ENCODE measurements around the gene MVB12B.

- TF ChIP-seq CTCF (IDR thresholded peaks at IDR 0.05; ENCODE audit: poor library complexity, severe bottlenecking) (no peak), REST (IDR thresholded peaks at IDR 0.05; ENCODE audit: borderline replicate concordance) (no peak), POLR2AphosphoS5 (IDR thresholded peaks at IDR 0.05) (no peak), EZH2 (IDR thresholded peaks at IDR 0.05; ENCODE audit: borderline replicate concordance, insufficient read depth, low read length, poor library complexity, severe bottlenecking) (no peak), TAF1 (IDR thresholded peaks at IDR 0.05; ENCODE audit: low read depth) (no peak), RAD21 (conservative IDR thresholded peaks at IDR 0.05) (no peak), EP300 (conservative IDR thresholded peaks at IDR 0.05; ENCODE audit: poor library complexity, severe bottlenecking) (no peak)
Observed at GRCh38 chr9:126435105-126435504, 108.5 kb downstream of the MVB12B start.
